Measurements from ENCODE around the gene ALKBH3. TPM values are rescaled to one million over a fixed set of nuclear protein-coding genes. Genes with fewer than 3 reads are reported as not detected.
A peak's percentile ranks its signal among the peaks of the same experiment; 100 is the strongest.

Gene ALKBH3
- polyA plus RNA-seq, 4 donors: 30.5 to 39.2 (median 32.3) TPM

DNA sequence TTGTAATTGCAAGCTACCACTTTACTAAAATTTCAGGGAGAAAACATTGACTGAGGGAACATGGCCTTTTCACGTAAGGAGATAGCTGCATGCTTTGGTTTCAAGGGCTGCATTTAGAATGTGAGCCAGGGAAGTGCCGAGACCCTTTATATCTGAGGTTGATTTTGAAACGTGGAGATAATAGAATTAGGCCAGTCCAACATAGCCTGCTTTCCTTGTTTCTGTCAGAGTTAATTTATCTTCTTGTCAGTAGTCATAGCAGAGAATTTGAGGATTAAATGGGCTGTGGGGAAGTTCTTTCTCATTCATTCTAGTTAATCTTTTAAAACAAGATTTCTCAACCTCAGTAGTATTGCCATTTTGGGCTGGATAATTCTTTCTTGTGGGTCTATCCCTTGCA lies 12.2 kb downstream of the ALKBH3 start:
- no peak for DNase-seq (ENCODE audit: low read depth in 4 of 4, low spot score in 3 of 4)

GRCh38 chr11:43894546-43894945 lies 13.9 kb downstream of the ALKBH3 start:
- no peak for DNase-seq (ENCODE audit: low read depth in 4 of 4, low spot score in 3 of 4)

DNA sequence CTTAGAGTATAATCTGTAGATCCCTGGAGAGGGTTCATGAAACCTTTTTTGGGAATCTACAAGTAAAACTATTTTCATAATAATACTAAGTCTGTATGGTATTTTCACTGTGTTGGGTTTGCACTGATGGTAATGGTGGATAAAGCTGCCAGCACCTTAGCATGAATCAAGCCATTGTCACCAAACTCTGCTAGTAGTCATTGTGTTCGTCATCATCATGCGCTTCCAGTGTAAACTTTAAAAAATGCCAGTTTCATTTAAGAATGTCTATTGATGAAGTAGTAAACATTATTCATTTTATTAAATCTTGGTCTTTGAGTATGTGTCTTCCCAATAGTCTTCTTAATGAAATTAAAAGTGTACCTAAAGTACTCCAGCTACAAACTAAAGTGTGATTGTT lies 15.0 kb downstream of the ALKBH3 start:
- DNase-seq (ENCODE audit: low read depth in 4 of 4, low spot score in 3 of 4): no peak

GRCh38 chr11:43898574-43898973 lies 17.9 kb downstream of the ALKBH3 start:
- no peak for DNase-seq (ENCODE audit: low read depth in 4 of 4, low spot score in 3 of 4)

DNA sequence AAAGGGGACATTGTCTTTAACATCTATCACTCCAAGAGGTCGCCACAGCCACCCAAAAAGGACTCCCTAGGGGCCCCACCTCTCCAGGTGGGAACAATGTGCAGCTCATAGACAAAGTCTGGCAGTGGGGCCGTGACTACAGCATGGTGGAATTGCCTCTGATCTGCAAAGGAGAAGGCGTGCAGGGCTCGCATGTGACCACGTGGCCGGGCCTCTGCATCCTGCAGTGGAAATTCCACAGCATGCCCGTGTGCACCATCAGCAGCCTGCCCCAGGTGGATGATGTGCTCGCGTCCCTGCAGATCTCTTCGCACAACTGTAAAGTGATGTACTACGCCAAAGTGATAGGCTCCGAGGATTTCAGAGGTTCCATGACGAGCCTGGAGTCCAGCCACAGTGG lies 18.5 kb downstream of the ALKBH3 start:
- DNase-seq (ENCODE audit: low read depth in 4 of 4, low spot score in 3 of 4): no peak

DNA sequence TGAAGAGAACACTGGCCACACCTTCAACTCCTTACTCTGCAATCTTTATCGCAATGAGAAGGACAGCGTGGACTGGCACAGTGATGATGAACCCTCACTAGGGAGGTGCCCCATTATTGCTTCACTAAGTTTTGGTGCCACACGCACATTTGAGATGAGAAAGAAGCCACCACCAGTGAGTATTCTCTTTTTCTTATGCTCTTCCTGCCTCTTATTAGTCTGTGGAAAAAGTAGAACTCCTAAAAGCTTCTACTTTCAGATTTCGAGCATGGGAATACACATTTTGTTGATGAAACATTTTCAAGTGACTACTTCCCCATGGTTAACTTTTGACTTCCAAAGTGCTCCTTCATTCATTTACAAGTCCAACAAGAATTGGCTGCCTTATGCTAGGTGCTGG lies 20.9 kb downstream of the ALKBH3 start:
- DNase-seq (ENCODE audit: low read depth in 4 of 4, low spot score in 3 of 4): no peak

DNA sequence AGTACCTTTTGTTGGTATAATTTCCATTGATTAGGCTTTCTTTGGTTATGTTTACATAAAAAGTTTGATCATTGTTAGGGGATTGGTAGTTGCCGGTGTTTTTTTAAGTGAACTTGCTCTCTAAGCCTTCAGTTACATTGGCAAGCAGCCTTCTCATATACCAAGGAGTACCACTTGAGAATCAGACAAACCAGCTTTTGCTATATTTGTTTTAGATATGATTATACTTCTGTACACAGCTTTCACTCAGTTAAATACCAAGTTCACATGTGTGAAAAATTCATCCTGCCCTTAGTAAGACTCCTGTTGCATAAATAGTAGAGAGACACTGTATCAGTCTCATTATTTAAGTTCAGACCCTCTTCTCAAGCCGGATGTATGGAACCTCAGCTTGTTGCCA lies 22.4 kb downstream of the ALKBH3 start:
- no peak for DNase-seq (ENCODE audit: low read depth in 4 of 4, low spot score in 3 of 4)

- no peak for DNase-seq (ENCODE audit: low read depth in 4 of 4, low spot score in 3 of 4)
Observed at GRCh38 chr11:43903969-43904368, 23.3 kb downstream of the ALKBH3 start.

GRCh38 chr11:43904742-43905535 lies 24.3 kb downstream of the ALKBH3 start:
- no peak for DNase-seq (ENCODE audit: low read depth in 4 of 4, low spot score in 3 of 4)

GRCh38 chr11:43905813-43906241 lies 25.2 kb downstream of the ALKBH3 start:
- DNase-seq (ENCODE audit: low read depth in 4 of 4, low spot score in 3 of 4): peak in 2 of 4 donors; percentile 57 to 58

DNA sequence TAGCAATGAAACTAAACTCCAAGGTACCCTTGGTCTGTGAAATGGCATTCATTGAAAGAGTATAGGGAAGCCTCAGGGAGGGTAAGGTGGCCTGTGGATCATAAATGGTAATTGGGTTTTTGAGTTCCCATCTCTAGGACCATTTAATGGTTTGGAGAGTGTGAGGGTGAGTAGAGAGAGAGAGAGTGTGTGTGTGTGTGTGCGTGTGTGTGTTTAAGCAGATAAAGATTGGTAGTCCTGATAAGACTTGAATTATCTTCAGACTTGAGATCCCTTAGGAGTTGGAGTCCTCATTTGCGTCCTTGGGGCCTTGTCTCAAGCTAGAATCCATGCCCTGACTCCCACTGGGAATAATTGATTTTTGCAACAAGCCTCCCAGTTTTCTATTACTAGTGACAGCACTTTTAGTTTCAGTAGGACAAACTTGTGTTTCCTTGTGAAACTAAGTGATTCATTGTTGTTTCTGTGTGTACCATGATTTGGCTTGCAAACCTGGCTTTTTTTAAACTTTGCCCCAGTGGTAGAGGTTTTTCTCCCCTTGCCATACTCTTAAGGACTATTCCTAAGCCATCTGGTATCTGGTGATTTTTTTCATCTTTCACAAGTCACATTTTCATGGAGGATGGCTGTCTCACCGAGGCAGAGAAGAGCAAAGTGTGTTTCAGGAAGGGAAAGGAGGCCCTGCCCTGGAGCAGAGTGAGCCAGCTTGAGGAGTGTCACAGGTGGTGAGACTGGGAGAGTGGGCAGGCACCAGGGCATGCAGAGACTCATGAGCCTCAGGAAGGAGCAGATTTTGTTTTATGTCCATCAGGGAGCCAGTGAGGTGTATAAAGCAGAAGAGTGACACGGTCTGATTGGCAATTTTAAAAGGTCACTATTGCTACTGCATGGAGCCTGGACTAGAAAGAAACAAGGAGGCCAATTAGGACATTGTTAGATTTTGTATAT lies 26.7 kb downstream of the ALKBH3 start:
- no peak for DNase-seq (ENCODE audit: low read depth in 4 of 4, low spot score in 3 of 4)

DNA sequence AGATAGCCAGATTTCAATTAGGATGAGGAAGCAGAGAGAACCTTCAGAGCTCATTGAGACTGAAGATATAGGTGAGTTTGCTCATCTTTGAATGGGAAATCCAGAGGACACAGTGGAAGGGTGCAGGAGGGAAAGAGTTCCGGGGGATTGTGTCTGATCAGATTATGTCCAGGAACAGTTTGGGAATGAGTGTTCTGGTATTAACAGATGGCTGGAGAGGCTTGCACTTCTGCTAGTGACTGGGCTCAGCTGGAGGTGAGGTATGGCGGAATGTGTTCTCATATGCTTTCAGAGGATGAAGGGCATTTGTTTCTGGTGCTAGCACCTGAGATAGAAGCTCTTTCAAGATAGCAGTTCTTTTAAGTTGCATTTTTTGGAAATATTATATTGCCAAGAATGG lies 27.6 kb downstream of the ALKBH3 start:
- DNase-seq (ENCODE audit: low read depth in 4 of 4, low spot score in 3 of 4): no peak

GRCh38 chr11:43908683-43909082 lies 28.1 kb downstream of the ALKBH3 start:
- DNase-seq (ENCODE audit: low read depth in 4 of 4, low spot score in 3 of 4): no peak

GRCh38 chr11:43913829-43914380 lies 33.3 kb downstream of the ALKBH3 start:
- no peak for DNase-seq (ENCODE audit: low read depth in 4 of 4, low spot score in 3 of 4)

- no peak for DNase-seq (ENCODE audit: low read depth in 4 of 4, low spot score in 3 of 4)
Observed at GRCh38 chr11:43914466-43914865, 33.8 kb downstream of the ALKBH3 start.

GRCh38 chr11:43916621-43917020 lies 36.0 kb downstream of the ALKBH3 start:
- no peak for DNase-seq (ENCODE audit: low read depth in 4 of 4, low spot score in 3 of 4)

DNA sequence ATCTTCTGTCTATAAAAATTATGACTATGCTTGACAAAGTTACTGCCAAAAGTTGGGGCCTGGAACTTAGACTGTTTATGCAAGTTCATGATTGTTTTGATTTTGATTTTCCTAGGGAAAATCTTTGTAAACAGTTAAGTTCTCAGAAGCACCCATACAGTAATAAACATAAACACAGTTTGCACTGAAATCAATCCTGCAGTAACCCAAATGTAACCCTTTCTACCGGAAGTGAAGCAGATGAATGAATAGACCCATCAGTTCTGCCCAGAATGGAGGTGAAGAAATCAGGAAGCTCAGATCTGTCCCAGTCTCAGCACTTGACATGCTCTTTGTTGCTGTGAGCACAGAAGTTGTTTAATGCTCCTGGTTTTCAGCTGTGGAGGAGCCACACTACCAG lies 37.2 kb downstream of the ALKBH3 start:
- no peak for DNase-seq (ENCODE audit: low read depth in 4 of 4, low spot score in 3 of 4)

DNA sequence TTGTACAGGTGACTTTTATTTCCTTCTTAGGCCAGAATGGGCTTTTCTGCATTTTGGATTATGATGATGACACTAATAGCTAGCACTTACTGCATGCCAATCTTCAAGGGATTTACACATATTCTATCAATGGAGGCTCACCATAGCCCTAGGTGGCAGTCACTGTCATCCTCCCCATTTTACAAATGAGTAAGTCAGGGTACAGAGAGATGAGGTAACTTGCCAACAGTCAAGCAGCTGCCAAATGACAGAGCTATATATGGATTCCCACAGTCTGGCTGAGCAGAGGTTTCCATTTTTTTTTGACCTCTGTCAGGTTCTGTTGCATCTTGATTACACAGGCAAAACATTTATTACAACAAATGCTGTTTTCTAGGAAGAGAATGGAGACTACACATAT lies 38.0 kb downstream of the ALKBH3 start:
- no peak for DNase-seq (ENCODE audit: low read depth in 4 of 4, low spot score in 3 of 4)

GRCh38 chr11:43919852-43920597 lies 39.4 kb downstream of the ALKBH3 start:
- no peak for DNase-seq (ENCODE audit: low read depth in 4 of 4, low spot score in 3 of 4)

GRCh38 chr11:43920598-43921419 lies 40.2 kb downstream of the ALKBH3 start:
- no peak for DNase-seq (ENCODE audit: low read depth in 4 of 4, low spot score in 3 of 4)
